ENCODE results near the gene CCHCR1.

DNA sequence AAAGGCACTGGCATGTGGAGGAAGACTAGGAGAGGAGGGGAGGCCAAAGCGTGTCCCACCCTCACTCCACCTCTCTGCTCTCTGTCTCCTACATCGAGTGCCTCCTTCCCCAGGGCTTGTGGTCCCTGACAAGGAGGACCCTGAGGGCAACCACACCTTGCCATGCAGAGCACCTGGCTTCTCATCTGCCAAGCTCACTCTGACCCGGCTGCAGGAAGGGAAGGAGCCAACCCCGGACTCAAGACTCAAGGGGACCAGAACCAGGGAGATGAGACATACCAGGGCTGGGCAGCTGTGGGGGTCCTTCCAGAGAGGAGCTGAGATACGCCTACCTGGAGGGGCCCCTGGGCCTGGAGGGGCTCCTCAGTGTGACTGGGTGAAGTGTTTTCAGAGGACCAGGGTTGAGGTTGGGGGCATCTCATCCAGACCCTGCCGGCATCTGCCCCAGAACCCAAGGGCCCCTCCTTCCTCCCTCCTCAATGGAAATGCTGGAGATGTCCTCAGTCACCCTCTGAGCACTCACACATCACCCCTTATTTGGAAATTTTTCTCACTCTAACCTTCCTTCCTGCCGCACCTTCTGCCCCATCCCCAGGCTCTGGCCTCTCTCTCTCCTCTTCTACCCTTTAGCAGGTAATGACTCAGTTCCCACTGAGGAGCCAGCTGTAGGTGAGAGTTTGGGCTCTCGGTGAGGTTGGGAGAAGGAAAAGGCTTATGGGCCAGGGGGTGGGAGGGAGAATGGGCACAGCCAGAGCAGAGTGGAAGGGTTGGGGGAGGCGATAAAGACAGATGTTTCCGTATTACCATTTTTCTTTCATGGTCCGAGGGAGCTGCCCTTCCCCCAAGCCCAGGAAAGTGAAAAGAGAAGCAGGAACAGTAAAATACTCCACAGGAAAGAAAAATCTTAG, 44.9 kb upstream of the CCHCR1 start:
- TF ChIP-seq SPI1 (IDR thresholded peaks at IDR 0.05; ENCODE audit: borderline replicate concordance, low read depth) (no peak), POLR2AphosphoS5 (IDR thresholded peaks at IDR 0.05; ENCODE audit: low read depth) (0 out of 2 replicates have a peak, but pooled peaks have one; percentile 11)
- TF ChIP-seq, protein P1, sequence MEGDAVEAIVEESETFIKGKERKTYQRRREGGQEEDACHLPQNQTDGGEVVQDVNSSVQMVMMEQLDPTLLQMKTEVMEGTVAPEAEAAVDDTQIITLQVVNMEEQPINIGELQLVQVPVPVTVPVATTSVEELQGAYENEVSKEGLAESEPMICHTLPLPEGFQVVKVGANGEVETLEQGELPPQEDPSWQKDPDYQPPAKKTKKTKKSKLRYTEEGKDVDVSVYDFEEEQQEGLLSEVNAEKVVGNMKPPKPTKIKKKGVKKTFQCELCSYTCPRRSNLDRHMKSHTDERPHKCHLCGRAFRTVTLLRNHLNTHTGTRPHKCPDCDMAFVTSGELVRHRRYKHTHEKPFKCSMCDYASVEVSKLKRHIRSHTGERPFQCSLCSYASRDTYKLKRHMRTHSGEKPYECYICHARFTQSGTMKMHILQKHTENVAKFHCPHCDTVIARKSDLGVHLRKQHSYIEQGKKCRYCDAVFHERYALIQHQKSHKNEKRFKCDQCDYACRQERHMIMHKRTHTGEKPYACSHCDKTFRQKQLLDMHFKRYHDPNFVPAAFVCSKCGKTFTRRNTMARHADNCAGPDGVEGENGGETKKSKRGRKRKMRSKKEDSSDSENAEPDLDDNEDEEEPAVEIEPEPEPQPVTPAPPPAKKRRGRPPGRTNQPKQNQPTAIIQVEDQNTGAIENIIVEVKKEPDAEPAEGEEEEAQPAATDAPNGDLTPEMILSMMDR (IDR thresholded peaks at IDR 0.05; ENCODE audit: insufficient read depth, low read length): no peak
